GM12878 (cell line): ENCODE data around the gene F2RL1.

Experiments
- CEBPB ChIP-seq, 2 experiments: fragments of 150-350 bp in 1 of 2; IDR thresholded peaks; 2 replicates each; pipeline ENCODE4 v1.6.1; 2012 to 2014; ENCODE audit warnings: low read depth in 2 of 2, low read length in 2 of 2, borderline replicate concordance in 1 of 2, inconsistent platforms in 1 of 2
- CREM ChIP-seq: IDR thresholded peaks from 2 replicates; pipeline ENCODE4 v1.6.1; 2014; ENCODE audit warnings: antibody characterized with exemption, low read depth
- JUND ChIP-seq: IDR thresholded peaks from 2 replicates; pipeline ENCODE4 v1.6.1; 2012; ENCODE audit warnings: low read depth, mild to moderate bottlenecking, low read length, improper control_type of control experiment, moderate library complexity
- POLR2A ChIP-seq: IDR thresholded peaks from 2 replicates; pipeline ENCODE4 v1.6.1; 2011; ENCODE audit warnings: low read depth, mild to moderate bottlenecking, low read length
- RFX5 ChIP-seq: IDR thresholded peaks from 2 replicates; pipeline ENCODE4 v1.6.1; 2011; ENCODE audit warnings: low read depth, low read length, improper control_type of control experiment
- TCF12 ChIP-seq: IDR thresholded peaks from 2 replicates; pipeline ENCODE4 v1.6.1; 2011; ENCODE audit warnings: low read depth, mild to moderate bottlenecking, low read length
- TF ChIP-seq, protein P1 (sequence below), 3 experiments: IDR thresholded peaks in 2 of 3; conservative IDR thresholded peaks in 1 of 3; 2 replicates each; pipeline ENCODE4 v1.5.1; 2011; ENCODE audit warnings: low read depth in 3 of 3, low read length in 3 of 3, mild to moderate bottlenecking in 3 of 3, control low read depth in 2 of 3, moderate library complexity in 2 of 3, inconsistent platforms in 1 of 3, mixed read lengths in 1 of 3; ENCODE audit not compliant: control insufficient read depth in 2 of 3, insufficient read depth in 1 of 3; ENCODE audit errors: extremely low read depth in 1 of 3

DNA sequence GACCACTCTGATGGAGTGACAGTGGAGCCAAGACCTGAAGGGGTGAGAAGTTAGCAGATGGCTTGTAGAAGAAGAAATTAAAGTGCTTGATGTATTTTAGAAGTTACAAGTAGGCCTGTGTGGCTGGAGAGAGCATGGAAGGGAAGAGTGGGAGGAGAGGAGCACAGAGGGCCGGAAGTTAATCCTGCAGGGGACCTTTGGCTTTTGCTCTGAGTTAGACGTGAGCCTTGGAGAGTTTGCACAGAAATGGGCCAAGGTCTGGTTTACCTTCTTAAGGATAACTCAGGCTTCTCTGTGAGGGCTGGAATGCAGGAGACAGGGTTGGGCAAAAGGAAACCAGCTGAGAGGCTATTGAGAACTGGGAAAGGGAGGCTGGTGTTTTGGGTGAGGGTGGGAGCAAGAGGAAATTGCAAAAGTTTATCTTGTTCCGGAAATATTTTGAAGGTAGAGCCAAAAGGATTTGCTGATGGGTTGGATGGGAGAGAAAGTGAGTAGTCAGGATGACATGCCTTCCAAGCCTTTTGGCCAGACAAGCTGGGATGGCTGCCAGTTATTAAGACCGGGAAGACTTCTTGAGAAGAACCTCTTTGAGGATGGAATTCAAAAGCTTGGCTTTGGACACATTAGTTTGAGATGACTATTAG is 17.5 kb upstream of the F2RL1 start:
- TF ChIP-seq, protein P1, sequence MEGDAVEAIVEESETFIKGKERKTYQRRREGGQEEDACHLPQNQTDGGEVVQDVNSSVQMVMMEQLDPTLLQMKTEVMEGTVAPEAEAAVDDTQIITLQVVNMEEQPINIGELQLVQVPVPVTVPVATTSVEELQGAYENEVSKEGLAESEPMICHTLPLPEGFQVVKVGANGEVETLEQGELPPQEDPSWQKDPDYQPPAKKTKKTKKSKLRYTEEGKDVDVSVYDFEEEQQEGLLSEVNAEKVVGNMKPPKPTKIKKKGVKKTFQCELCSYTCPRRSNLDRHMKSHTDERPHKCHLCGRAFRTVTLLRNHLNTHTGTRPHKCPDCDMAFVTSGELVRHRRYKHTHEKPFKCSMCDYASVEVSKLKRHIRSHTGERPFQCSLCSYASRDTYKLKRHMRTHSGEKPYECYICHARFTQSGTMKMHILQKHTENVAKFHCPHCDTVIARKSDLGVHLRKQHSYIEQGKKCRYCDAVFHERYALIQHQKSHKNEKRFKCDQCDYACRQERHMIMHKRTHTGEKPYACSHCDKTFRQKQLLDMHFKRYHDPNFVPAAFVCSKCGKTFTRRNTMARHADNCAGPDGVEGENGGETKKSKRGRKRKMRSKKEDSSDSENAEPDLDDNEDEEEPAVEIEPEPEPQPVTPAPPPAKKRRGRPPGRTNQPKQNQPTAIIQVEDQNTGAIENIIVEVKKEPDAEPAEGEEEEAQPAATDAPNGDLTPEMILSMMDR (IDR thresholded peaks at IDR 0.05 in 2 of 3, conservative IDR thresholded peaks at IDR 0.05 in 1 of 3; ENCODE audit: control insufficient read depth in 2 of 3, extremely low read depth in 1 of 3, insufficient read depth in 1 of 3, low read depth in 3 of 3, low read length in 3 of 3), result no peak
- TF ChIP-seq CEBPB (IDR thresholded peaks at IDR 0.05; ENCODE audit: borderline replicate concordance in 1 of 2, low read depth in 2 of 2, low read length in 2 of 2) (no peak), POLR2A (no peak), TCF12 (no peak), JUND (no peak), CREM (no peak), RFX5 (no peak)
